ENCODE results near the gene ZSCAN32.

The ZSCAN32 gene

DNA sequence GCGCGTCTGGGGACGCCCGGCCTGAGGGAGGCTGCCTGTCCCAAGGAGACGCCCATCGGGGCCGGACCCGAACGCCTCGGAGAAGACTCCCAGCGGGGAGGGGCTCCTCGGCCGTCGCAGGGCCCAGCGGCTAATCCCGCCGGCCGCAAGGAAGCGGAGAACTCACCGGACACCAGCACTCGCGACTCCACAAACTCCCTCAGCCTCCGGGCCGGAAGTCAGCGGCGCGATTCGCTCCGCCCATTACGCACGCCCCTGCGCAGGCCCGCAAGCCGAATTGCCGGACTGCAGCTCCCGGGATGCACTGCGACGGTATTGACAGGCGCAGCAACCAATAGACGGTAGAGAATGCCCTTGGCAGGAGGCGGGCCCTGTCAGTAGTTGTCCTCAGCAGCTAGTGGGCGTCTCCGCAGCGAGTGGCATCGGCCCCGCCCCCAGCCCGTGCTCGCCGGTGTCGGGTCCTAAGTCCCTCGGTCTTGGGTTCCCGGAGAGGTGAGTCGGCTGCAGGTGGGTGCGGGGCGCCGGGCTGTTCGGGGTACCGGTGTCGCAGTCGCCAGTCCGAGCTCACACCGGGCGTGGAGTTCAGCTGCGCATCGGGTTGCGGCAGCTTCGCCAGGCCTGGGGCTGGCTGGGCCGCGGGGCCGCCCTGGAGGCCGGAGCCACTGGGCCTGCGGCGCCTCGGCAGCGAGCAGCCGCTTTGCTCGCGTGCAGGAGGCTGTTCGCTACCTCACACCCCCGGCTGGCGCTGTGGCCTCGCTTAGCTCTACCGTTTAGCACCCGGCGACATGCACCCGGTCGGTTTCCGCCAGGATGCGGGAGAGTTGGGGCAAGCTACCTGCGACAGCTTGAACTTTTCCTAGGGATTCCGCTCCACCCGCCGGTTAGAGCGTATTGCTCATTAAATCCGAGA lies at the start of gene ZSCAN32, which contains the start of gene ZNF174:
Gene ZSCAN32, minus strand, starts transcription at position 226 of the 910 bp plus-strand sequence. CDS start 3,447 bp downstream, outside the sequence.
Gene ZNF174, plus strand, starts transcription at position 437 of the 910 bp plus-strand sequence. CDS start 790 bp downstream, outside the sequence.
- DNase-seq, result peak; percentile 98

DNA sequence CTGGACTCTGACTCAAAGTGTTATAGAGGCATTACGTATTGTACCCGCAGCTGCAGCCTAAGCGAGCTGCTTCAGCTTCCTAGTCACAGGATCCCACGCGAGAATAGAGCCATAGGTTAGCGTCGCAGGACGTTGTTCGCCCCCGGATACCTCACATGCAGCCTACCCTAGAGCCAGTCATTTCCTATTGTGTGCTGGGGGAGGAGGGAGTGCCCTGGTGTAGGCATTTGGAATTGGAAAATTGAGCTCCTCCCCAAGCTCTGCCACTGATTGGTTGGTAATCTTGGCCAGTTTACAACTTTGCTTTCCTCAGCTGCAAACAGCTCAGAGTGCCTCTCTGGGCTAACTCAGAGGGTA lies 43.2 kb upstream of the ZSCAN32 start:
- DNase-seq, result peak; percentile 72

DNA sequence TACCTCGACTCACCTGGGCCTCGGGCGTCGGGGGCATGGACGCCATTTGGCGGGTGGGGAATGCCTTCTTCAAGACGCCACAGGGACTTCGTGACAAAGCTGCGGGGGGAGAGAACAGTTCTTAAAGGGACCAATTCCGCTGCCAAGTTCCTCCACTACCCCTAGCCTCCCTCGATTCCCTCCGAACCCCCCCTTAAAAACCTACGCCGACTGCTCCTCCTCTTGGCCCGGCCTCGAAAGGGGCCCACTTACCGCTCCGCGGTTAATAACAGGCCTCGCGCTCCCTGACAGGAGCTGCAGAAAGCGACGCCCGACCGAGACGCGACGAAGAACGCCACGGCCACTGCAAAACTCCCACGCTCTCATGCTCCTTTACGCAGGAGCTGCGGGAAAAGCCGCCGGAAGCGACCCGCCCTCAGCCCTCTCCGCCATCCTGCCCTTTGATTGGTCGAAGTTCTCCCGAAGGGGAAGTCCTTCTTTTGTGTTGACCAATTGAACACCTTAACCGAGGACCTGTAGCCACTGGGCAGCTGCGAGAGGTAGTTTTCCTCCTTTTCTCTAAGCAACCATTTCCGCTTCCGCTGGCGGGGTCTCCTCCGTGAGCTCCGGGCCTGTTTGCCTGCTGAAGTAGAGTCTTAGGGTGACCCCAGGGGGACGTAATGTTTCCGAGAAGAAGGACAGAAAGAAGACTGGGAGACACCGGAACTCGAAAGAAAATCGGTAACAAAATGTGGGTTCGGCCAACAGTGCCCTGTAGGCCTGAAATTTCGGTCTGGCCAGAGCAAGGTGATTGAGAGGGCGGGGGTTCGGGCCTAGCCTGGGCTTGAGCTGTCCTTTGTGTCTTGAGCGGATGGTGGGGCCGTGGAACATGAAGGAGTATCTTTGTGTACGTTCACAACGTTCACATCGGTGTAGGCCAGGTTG lies 42.6 kb upstream of the ZSCAN32 start, which contains the start of the genes NAA60 and ZNF597:
Gene NAA60, plus strand, starts transcription at position 573 of the 924 bp plus-strand sequence. CDS start 32,548 bp downstream, outside the sequence.
Gene ZNF597, minus strand, starts transcription at position 397 of the 924 bp plus-strand sequence. Its CDS starts 351 bp downstream, at position 46.
- peak; percentile 95 for DNase-seq

DNA sequence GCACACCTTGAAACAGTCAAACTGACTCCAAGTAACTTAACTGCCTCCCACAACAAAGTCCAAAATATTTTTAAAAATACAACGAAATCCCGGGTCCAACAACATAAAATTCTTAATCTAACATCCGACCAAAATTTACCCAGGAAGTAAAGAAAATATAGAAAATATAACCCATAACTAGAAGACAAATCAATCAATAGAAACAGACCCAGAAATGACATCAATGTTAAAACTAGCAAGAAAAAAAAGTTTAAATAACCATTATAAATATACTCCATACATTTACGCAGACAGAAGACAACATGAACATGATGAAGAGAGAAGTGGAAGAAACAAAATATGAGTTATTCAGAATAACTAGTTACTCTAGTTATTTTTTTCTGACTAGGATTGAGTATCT lies 38.8 kb upstream of the ZSCAN32 start:
- no peak for DNase-seq

DNA sequence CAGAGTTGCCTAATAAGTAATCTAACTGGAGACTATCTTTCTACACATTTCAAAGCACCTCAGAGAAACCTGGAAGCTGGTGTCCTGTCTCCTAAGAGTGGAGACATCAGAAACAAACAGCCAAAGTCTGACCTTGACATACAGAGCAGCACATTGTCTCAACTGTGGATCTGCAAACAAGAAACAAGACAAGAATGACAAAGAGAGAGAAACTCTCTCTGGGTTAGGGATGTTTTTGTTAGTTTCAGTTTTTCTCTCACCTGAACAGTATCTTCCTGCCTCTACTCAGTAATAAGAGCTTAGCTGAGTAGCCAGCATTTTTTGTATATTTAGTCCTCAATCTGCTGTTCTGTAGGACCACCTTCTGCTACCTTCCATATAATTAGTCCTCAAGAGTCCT lies 33.6 kb upstream of the ZSCAN32 start:
- no peak for DNase-seq

DNA sequence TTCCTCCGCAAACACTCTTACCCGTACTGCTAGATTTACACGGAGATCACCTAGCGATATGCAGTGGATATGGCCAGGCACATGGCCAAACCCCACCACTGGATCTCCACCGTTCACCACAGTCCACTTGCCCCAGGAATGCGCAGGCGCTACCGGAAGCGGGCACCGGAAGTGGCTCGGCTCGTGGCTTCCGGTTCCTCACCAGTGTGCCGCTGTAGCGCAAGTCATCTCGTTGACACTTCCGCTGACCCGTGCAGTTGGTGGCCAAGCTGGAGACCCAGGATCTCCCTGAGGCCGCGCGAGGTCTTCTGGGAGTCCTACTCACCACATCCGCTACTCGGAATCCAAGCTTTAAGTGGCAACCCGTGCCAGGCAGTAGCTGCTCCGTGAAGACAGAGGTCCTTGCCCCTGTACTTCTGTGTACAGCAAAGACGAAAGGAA lies 31.0 kb upstream of the ZSCAN32 start:
- peak; percentile 67 for DNase-seq

DNA sequence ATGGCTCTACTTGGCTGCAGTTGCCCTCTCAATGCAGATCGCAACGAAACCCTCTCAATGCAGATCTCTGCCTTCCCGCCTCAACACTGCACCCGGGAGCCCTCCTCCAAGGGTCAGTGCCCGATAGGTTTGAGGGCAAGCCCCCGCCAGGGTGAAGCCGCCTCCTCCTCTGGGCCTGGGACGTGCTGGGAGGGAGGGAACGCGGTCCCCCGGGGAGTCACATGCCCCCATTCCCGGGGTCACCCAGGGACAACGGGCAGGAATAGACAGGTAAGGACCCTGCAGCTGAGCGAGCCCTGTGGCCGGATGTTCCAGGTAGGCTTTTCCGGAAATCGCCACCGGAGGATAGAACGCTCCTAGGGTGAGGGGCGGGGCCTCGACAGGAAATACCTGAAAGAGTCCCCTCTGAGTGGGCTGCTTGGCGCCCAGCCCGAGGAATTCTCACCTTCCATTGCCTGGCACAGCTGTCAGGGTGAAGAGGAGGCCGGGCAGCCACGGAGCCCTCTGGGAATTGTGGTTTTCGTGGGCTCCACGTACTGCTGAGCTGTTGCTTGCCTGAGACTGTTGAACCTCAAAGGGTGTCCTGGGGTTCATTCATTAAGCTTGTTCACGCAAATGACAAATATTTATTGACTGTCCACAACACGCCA lies 13.1 kb upstream of the ZSCAN32 start:
- DNase-seq, result no peak

DNA sequence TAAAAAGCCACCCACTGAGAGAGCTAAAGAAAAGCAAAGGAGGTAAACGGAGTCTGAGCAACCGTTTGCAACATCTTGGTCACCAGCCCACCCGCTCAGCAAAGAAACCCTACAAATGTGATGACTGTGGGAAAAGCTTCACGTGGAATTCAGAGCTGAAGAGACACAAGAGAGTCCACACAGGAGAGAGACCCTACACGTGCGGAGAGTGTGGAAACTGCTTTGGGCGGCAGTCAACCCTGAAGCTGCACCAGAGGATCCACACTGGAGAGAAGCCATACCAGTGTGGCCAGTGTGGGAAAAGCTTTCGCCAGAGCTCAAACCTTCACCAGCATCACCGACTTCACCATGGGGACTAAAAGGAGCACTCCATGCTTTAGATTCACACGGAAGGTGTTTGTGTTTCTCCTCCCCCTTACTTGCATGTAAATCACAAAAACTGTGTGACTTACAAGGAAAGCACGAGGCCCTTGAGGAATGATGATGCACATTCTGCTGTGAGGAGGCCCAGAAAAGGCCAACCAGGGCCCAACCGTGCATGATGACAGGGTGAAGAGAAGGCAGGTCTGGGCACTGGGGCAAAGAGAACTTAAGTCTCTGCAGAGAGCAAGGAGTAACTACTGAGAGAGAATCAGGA lies 7.9 kb upstream of the ZSCAN32 start:
- DNase-seq, result no peak

DNA sequence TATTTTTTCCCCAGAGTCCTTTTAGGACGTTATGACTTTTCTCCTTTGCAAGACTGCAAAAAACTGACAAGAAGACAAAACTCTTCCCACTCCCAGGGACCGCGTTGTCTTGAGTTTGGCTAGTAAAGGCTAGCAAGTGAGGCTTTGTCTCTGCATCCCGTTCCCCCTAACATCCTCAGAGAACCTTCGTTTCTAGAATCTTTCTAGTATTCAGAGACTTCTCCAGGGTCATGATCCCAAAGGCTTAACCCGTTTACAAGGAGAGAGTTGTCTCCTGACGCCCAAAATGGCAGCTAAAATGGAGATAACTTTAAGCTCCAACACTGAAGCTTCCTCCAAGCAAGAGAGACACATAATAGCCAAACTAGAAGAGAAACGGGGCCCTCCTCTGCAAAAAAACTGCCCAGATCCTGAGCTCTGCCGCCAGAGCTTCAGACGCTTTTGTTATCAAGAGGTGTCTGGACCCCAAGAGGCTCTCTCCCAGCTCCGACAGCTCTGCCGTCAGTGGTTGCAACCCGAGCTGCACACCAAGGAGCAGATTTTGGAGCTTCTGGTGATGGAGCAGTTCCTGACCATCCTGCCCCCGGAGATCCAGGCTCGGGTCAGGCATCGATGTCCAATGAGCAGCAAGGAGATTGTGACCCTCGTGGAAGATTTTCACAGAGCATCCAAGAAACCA lies 1.1 kb upstream of the ZSCAN32 start:
- peak; percentile 25 for DNase-seq

DNA sequence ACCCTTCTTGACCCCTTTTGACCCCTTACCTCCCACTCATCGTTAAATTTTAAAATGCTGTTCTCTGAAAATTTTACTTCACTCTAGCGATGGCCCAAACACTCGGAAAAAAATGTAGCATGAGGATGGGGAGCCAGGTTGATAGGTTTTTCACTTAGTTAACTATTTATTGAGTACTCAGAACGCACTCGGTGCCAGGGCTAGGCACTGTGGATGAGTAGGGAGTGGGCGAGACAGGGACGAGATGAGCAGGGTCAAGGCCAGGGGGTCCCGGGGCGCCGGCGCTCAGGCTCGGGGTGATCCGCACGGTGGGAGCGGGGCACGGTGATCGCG lies 392 bp downstream of the ZSCAN32 start:
- DNase-seq, result no peak

DNA sequence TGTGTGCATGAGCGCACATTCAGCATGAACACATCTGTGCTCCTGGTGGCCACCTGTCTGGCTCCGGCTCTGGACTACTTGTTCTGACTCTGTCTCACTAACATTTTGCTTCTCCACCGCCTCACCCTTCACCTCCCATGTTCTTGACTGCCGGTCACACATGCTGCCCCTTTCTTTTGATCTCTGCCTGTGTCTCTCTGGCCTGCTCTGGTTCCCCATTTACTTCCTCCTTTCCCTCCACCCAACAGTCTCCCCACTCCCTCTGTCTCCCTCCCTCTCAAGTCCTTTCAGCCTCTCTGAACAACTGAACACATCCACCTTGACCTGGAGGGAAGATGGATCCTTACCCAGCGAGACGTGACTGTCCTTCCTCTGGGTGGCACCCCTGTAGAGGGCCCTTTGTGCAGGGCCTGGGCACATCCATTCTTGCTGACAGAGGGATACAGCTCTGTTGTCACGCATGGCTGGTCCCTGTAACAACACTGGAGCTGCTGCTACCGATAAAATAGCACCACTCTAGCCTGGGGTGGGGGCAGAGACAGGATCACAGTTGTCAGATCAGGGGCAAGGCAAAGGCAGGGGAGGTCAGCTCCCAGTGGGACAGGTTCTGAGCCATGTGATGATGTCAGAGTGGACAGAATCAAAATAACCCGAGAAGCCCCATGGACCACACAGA lies 11.0 kb downstream of the ZSCAN32 start:
- no peak for DNase-seq

DNA sequence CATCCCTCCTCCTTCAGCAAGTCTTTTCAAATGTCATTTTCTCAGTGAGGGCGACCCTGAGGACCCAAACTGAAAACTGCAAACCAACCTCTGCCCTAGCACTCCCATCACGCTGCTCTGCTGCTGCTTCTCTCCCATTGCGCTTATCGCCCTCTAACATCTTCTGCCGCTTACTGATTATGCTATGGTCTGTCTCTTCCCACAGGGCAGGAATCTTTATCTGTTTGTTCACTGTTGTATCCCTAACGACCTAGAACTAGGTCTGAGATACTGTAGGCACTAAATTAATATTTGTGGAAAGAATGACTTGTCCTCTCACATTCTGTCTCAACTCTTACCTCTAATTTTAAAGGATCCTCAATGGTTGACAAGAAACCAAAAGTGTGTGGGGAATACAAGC lies 12.5 kb downstream of the ZSCAN32 start:
- DNase-seq, result peak; percentile 82

DNA sequence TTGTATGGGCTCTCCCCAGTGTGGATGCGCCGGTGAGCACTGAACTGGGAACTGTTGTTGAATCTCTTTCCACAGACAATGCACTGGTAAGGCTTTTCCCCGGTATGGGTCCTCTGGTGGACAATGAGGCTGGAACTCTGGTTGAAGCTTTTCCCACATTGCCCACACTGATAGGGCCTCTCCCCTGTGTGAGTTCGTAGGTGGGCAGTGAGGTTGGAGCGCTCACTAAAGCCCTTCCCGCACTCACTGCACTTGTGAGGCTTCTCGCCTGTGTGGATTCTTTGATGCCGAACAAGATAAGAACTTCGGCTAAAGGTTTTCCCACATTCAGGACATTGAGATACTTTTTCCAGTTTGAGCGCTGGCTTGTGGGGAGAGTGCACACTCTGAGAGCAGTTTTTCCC lies 17.8 kb downstream of the ZSCAN32 start:
- no peak for DNase-seq

DNA sequence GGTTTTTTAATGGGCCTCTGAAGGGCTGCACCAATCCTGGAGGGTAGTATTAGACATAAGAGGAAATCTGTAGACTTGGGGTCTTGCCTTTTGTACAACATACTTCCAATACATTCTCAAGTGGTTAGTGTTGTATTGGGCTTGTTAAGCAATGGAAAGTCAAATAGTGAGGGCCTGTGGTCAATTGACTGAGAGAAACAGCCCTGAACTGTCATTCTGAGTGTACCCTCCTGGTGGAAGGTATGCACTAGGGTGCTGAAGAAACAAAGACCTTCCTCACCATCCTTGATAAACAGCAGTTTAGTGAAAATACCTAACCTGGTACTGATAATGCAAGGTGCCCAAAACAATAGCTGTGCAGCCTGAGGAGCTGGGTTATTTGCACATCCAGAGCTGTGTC lies 22.9 kb downstream of the ZSCAN32 start:
- no peak for DNase-seq

DNA sequence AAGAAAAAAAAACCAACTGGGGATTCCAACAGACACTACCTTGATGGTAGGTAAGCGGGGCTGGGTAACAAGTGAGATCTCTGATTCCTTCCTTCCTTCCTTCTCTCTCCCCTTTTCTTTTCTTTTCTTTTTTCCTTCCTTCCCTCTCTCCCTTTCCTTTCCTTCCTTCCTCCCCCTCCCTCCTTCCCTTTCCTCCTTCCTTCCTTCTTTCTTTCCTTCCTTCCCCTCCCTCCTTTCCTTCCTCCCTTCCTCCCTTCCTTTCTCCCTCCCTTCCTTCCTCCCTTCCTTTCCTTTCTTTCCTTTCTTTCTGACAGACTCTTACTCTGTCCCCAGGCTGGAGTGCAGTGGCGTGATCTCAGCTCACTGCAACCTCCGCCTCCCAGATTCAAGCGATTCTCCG lies 25.1 kb downstream of the ZSCAN32 start:
- DNase-seq, result no peak

DNA sequence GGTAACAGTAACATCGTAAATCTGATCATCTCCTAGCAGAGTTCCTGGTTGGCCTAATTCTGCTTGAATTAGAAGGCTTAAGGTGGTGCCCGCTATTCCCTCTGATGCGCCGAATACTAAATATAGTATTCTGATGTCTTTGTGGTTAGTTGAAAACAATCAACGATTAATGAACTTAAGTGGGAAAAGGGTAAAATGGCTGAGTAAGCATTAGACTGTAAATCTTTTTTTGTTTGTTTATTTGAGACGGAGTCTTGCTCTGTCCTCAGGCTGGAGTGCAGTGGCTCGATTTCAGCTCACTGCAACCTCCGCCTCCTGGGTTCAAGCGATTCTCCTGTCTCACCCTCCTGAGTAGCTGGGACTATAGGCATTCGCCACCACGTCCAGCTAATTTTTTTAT lies 31.7 kb downstream of the ZSCAN32 start:
- DNase-seq, result no peak

DNA sequence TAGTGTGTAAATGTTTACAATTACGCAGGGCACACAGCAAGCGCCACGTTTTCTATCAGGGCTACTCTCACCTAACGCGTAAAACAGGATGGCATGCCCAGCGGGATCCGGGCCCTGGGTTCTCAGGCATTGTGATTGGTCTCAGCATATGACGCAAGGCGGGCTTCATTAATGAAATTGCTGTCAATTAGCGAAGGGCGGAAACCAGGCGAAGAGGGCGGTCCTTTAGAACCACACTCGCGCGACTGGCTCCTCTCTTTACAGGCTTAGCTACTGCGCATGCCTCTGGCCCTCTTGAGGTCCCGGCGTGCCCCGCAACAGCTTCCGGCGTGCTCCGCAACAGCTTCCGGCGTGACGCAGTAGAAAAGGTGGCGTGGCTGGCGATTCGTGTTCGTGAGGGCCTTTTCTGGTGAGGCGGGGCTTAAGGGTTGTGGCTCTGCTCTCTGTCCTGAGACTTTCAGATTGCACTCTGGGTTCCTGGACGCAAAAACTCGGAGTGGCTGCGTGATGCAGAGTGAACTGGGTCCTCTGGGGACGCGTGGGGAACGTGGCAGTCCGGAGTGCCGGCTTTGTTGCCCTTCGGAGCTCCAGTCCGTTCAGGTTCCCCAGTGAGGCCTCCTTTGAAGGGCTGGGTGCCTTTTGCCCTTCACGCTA lies 35.9 kb downstream of the ZSCAN32 start:
- DNase-seq, result peak; percentile 95

DNA sequence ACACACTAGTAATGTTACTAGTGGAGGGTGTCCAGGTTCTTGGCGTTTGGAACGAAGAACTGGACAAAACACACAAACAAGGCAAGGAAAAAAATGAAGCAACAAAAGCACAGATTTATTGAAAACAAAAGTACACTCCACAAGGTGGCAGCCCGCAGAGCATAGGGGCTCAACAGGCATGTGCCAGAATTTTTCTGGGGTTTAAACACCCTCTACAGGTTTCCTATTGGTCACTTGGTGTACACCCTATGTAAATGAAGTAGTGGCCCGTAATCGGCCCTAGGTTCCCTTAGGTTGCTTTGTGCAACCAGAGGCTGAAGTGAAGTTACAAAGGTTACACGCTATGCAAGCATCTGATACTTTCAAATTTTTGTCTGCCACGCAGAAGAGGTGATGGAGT lies 37.0 kb downstream of the ZSCAN32 start:
- peak; percentile 22 for DNase-seq

DNA sequence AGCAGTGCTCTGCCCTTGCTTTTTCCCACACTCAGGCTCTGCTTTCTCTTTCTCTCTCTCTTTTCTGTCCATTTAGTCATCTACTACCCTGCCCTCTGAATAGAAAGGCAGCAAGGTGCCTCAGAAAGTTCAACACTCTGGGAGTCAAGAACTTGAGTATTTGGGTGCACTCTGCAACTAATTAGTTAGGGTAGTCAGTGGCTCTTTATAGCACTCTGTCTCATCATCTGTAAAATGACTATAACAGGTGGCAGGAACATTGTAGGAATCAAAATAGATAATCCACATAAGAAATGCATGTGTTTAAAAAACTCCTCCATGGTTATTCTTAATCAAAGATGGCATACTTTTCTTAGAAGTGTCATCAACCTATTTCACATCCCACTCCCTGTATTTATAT lies 37.9 kb downstream of the ZSCAN32 start:
- no peak for DNase-seq

DNA sequence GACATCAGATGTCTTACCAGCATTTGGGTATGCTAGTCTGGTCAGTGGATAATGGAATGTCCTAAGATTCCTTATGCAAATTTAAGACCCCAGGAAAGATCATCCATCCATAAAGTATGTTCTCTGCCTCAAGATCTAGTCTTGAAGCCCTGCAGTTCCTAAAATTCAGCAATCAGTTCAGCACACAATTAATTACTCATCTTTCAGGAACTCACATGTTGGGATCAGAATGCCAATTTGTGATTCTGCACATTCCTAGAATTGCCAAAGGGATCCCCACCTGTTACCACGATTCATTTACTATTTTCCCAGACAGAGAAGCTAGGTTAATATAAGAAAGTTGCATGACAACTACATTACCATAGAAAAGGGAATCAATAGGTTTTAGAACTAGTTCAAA lies 41.9 kb downstream of the ZSCAN32 start:
- DNase-seq, result no peak

DNA sequence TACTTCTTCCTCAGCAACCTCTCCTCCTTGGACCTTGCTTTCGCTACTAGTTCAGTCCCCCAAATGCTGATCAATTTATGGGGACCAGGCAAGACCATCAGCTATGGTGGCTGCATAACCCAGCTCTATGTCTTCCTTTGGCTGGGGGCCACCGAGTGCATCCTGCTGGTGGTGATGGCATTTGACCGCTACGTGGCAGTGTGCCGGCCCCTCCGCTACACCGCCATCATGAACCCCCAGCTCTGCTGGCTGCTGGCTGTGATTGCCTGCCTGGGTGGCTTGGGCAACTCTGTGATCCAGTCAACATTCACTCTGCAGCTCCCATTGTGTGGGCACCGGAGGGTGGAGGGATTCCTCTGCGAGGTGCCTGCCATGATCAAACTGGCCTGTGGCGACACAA lies 44.7 kb downstream of the ZSCAN32 start:
- no peak for DNase-seq
